HUES64 (cell line): ENCODE data around the gene ASH1L.

Source experiments
- H3K27ac ChIP-seq: 2 replicates; pipeline ENCODE4 v1.7.0; 2013; ENCODE audit warnings: low read depth, low read length, inconsistent platforms
- H3K27me3 ChIP-seq: 2 replicates; pipeline ENCODE4 v1.6.1; 2013; ENCODE audit warnings: mild to moderate bottlenecking, low read length; ENCODE audit not compliant: insufficient read depth
- H3K36me3 ChIP-seq: 2 replicates; pipeline ENCODE4 v1.6.1; 2013; ENCODE audit warnings: mild to moderate bottlenecking, low read length; ENCODE audit not compliant: insufficient read depth
- H3K4me1 ChIP-seq: 2 replicates; pipeline ENCODE4 v1.6.1; 2013; ENCODE audit warnings: mild to moderate bottlenecking, low read length, moderate library complexity; ENCODE audit not compliant: insufficient read depth
- H3K4me3 ChIP-seq: 2 replicates; pipeline ENCODE4 v1.5.1; 2013; ENCODE audit warnings: mild to moderate bottlenecking, low read length, moderate library complexity
- H3K9ac ChIP-seq: 2 replicates; pipeline ENCODE4 v1.6.1; 2013; ENCODE audit warnings: mild to moderate bottlenecking, low read depth, low read length
- H3K9me3 ChIP-seq: 2 replicates; pipeline ENCODE4 v1.6.1; 2013; ENCODE audit warnings: low read depth, low read length; ENCODE audit not compliant: insufficient read depth
- WGBS: fragments of 150-250, 120-280 bp; methylation state at CpG from one replicate; pipeline ENCODE4 v1.1.7; 2013; ENCODE audit warnings: missing lambda C conversion rate; 5-methylcytosine and 5-hydroxymethylcytosine counted together

Gene ASH1L

GRCh38 chr1:155326020-155326526 is 236.5 kb downstream of the ASH1L start:
- H3K9ac ChIP-seq = no peak overlapping the region
- no peak overlapping the region for H3K27ac ChIP-seq
- H3K27me3 ChIP-seq = peaks cover 10% of the 10 kb centered on the region; the same call in 1 of the 2 replicates
- peaks cover 47% of the 10 kb centered on the region for H3K36me3 ChIP-seq
- WGBS = 88% methylated on average over 6 of the region's 6 CpGs
- H3K9me3 ChIP-seq = no peaks in the 10 kb centered on the region
- H3K4me1 ChIP-seq = peaks cover 11% of the 10 kb centered on the region; the same call in 1 of the 2 replicates
- H3K4me3 ChIP-seq = peak overlapping the region; percentile 90; the same call in 1 of the 2 replicates

- Histone ChIP-seq H3K36me3 (peaks cover 42% of the 10 kb centered on the region), H3K9ac (peak overlapping the region; percentile 71), H3K4me1 (peaks cover 11% of the 10 kb centered on the region; the same call in 1 of the 2 replicates), H3K27ac (no peak overlapping the region; the same call in 1 of the 2 replicates), H3K27me3 (peaks cover 10% of the 10 kb centered on the region; the same call in 1 of the 2 replicates), H3K4me3 (peak overlapping the region; percentile 90), H3K9me3 (no peaks in the 10 kb centered on the region)
- WGBS = 63% methylated on average over 6 of the region's 6 CpGs
These were observed 237.1 kb downstream of the ASH1L start for GRCh38 chr1:155325603-155325893.

GRCh38 chr1:155324717-155325602 is 237.6 kb downstream of the ASH1L start:
- Histone ChIP-seq H3K27ac (peak overlapping the region; percentile 55; the same call in 1 of the 2 replicates), H3K27me3 (peaks cover 10% of the 10 kb centered on the region; the same call in 1 of the 2 replicates), H3K36me3 (peaks cover 39% of the 10 kb centered on the region), H3K9ac (peak overlapping the region; percentile 71), H3K9me3 (no peaks in the 10 kb centered on the region), H3K4me1 (peaks cover 11% of the 10 kb centered on the region; the same call in 1 of the 2 replicates), H3K4me3 (peak overlapping the region; percentile 90)
- WGBS = 6% methylated on average over 59 of the region's 59 CpGs

DNA sequence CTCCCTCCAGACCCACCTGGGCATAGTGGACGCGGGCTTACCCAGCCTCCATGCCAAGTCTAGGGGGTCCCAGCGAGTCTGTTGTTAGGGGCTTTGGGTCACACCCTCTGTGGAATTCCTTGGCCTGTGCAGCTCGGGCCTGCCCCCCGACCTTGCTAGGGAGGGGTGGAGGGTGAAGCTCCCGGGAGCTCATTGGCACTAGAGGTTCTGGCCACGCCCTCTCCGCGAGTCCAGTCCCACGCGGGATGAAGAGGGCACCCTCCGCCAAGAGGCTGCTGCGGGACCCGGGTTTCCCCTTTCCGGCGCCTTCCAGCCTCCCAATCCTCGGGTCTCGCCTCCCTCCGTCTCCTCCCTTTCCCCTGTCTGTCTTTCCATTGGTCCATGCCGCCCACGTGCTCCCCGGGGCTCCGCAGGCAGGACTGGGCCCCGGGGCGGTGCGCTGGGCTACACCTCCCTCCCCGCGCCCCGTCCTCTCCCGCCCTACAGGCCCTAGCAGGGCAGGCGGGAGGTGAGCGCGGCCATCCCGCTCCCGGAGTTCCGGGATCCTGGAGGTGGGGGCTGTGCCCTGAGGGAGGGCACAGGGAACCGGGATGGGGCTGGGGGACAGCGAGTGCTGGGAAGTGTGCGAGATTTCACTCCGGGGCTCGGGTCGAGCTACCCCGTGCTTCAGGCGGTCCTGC is 238.4 kb downstream of the ASH1L start:
- H3K4me1 ChIP-seq = peaks cover 11% of the 10 kb centered on the region; the same call in 1 of the 2 replicates

DNA sequence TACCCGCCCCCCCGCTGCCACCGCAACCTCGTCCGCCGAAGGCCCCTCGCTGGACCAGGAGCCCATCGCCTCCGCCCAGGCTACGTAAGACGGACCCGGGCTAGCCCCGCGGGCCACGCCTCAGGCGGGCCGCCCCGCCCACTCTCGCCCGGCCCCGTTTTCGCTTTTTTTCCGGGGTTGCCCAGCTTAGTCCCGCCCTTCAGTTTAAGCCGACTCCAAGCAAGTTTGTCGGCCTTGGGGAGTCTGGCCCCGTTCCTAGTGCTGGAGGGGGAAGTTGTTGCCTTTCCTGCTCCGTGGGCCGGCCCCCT is 238.9 kb downstream of the ASH1L start:
- no peaks in the 10 kb centered on the region for H3K9me3 ChIP-seq
- peaks cover 45% of the 10 kb centered on the region for H3K36me3 ChIP-seq
- 0% methylated on average over 29 of the region's 29 CpGs for WGBS
- peaks cover 10% of the 10 kb centered on the region; the same call in 1 of the 2 replicates for H3K27me3 ChIP-seq
- H3K9ac ChIP-seq = peak overlapping the region; percentile 71
- peaks cover 11% of the 10 kb centered on the region; the same call in 1 of the 2 replicates for H3K4me1 ChIP-seq
- peak overlapping the region; percentile 90 for H3K4me3 ChIP-seq
- peak overlapping the region; percentile 83 for H3K27ac ChIP-seq

More for the DNA sequence above, 238.4 kb downstream of the ASH1L start:
- Histone ChIP-seq H3K9me3 (no peaks in the 10 kb centered on the region), H3K27me3 (peaks cover 10% of the 10 kb centered on the region; the same call in 1 of the 2 replicates), H3K9ac (peak overlapping the region; percentile 71), H3K36me3 (peaks cover 43% of the 10 kb centered on the region), H3K27ac (peak overlapping the region; percentile 83), H3K4me3 (peak overlapping the region; percentile 90)
- WGBS = under 1% methylated on average over 44 of the region's 44 CpGs

DNA sequence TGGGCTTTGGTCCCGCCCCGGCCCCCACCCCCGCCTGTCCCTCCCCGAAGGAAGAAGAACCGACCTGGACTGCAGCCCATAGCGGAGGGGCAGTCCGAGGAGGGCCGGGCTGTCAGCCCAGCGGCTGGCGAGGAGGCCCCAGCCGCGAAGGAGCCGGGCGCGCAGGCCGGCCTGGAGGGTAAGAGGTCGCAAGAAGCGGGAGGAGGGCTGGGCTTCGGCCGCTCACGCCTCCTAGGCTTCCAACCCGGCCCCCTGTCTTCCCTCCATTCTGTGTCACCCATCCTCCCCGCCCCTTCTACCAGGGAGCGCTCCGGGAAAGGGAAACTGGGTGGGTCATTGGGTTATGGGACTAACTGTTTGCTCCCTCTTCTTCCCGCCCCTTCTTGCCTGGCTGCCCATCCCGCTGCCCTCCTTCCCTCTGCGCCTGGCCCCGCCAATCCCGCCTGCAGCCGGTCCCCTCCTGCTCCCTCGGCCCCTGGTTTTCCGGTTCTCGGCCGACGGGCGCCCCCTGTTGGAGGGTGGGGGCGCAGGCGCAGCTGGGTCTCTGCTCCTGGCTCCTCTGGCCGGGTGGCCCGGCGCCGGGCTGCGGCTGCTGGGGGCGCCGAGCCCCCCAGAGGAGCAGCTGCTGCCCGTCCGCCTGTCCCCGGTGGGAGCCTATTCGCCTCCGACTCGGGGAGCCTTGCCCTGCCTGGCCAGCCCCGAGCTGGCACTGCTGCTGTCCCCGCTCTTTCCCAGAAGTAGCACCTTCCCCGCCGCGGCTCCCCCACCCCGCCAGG is 239.5 kb downstream of the ASH1L start:
- Histone ChIP-seq H3K9ac (no peak overlapping the region), H3K27ac (peak overlapping the region; percentile 58; the same call in 1 of the 2 replicates), H3K27me3 (peaks cover 10% of the 10 kb centered on the region; the same call in 1 of the 2 replicates), H3K4me1 (peaks cover 11% of the 10 kb centered on the region; the same call in 1 of the 2 replicates), H3K36me3 (peaks cover 45% of the 10 kb centered on the region), H3K9me3 (no peaks in the 10 kb centered on the region), H3K4me3 (peak overlapping the region; percentile 90)
- under 1% methylated on average over 55 of the region's 58 CpGs for WGBS

DNA sequence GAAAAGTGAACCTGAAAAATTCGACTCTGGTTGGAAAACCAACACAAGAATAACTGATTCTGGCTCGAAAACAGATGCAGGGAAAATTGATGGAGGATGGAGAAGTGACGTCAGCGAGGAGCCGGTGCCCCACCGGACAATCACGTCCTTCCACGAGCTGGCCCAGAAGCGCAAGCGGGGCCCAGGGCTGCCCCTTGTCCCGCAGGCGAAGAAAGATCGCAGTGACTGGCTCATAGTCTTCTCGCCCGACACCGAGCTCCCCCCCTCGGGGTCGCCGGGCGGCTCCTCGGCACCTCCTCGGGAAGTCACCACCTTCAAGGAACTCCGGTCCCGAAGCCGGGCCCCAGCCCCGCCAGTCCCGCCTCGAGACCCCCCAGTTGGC is 240.0 kb downstream of the ASH1L start:
- no peak overlapping the region for H3K27ac ChIP-seq

GRCh38 chr1:155321639-155322503 is 240.7 kb downstream of the ASH1L start:
- Histone ChIP-seq H3K27ac (no peak overlapping the region), H3K4me3 (peak overlapping the region; percentile 90), H3K9ac (0 out of 2 replicates have a peak overlapping the region, but pooled peaks have one; percentile 7), H3K36me3 (peaks cover 45% of the 10 kb centered on the region), H3K4me1 (peaks cover 11% of the 10 kb centered on the region; the same call in 1 of the 2 replicates), H3K27me3 (peaks cover 10% of the 10 kb centered on the region; the same call in 1 of the 2 replicates), H3K9me3 (no peaks in the 10 kb centered on the region)
- WGBS = 33% methylated on average over 27 of the region's 27 CpGs

More for the DNA sequence above, 240.0 kb downstream of the ASH1L start:
- WGBS = 2% methylated on average over 28 of the region's 28 CpGs
- no peaks in the 10 kb centered on the region for H3K9me3 ChIP-seq
- H3K27me3 ChIP-seq = peaks cover 10% of the 10 kb centered on the region; the same call in 1 of the 2 replicates
- H3K36me3 ChIP-seq = peaks cover 45% of the 10 kb centered on the region
- H3K9ac ChIP-seq = 0 out of 2 replicates have a peak overlapping the region, but pooled peaks have one; percentile 7
- H3K4me1 ChIP-seq = peaks cover 11% of the 10 kb centered on the region; the same call in 1 of the 2 replicates
- peak overlapping the region; percentile 90 for H3K4me3 ChIP-seq

DNA sequence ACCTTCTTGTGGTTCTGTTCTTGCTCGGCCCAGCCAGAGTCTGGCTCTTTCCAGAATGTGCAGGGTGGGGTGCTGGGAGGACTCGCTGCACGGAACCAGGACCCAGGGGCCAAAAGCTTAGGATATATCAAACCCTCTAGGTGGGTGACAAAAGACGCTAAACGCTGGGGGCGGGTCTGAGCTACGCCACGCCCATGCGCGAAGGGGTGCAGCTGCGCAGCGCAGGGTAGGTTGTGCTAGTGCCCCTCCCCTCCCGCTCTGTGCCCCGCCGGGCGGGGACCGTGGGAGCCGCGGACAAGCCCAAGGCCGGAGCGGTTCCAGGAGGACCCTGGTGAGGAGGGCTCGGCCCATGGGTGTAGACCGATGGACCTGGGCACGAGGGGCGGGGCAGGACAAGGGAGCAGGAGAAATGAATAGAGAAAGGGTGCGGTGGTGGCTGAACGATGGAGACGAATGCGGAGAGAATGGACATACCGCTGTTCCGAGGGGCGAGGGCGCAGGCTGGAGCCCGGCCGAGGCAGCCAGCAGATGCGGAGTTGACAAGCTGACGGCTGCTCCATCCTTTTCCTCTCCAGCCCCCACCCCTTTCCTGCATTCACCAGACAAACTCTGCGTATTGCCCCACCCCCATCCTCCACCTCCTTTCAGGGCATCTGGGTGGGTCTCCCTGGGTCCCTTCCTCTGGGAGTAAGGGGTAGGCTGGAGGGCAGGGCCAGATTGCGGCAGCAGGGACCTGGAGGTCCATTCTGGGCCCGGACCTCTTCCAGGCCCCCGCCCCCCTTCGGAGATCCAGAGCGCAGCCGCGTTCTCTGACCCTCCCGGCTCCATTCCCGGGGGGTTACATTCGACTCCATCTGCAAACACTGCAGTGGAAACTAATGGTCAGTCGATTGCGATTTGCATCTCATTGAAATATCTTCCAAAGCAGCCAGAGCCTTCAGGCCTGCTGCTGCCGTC is 241.7 kb downstream of the ASH1L start, which contains the start of gene RUSC1:
Gene RUSC1 (plus strand): TSS at position 234 of the 957 bp plus-strand sequence. CDS start 880 bp downstream, outside the sequence.
- Histone ChIP-seq H3K9me3 (no peaks in the 10 kb centered on the region), H3K4me3 (peak within 1 kb of the TSS; percentile 90), H3K4me1 (peaks cover 11% of the 10 kb centered on the region; the same call in 1 of the 2 replicates), H3K9ac (no peak within 1 kb of the TSS; the same call in 1 of the 2 replicates), H3K27me3 (peaks cover 10% of the 10 kb centered on the region; the same call in 1 of the 2 replicates), H3K27ac (0 out of 2 replicates have a peak within 1 kb of the TSS, but pooled peaks have one; percentile 13), H3K36me3 (peaks cover 45% of the 10 kb centered on the region)
- WGBS = 10% methylated on average over 51 of the region's 51 CpGs
